IPS DF 4.7 (cell line): ENCODE data around the gene ADA.
"Not testable (repeated sequence)": the region's sequence is repeated elsewhere in the genome, so short reads cannot be mapped to it uniquely, and the experiment has no call there.

Source experiments
- DNase-seq: peaks from one replicate; pipeline ENCODE4 v3.0.0-alpha.2; 2013; ENCODE audit warnings: low spot score; ENCODE audit errors: extremely low read depth

Gene ADA

DNA sequence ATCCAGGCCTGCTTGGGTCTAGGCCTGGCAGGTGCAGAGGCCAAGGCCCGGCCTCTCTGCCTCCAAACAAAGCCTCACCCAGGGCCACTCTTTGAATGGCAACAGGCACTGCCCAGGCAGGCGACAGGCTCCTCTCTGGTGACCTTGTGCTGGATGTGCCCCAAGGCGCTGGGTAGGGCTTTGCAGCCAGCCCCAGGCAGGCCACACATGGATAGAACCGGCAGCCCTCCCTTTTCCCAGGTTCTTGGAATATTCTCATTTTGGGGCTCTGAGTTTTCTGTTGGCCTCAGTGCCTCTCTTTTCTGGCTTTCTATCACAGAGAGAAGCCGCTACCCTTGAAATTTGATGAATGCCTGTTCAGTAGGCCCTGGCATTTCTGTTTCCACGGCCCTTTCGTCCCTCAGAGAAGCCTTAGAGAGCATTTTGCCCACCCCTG, 50.2 kb downstream of the ADA start:
- DNase-seq, result no peak

DNA sequence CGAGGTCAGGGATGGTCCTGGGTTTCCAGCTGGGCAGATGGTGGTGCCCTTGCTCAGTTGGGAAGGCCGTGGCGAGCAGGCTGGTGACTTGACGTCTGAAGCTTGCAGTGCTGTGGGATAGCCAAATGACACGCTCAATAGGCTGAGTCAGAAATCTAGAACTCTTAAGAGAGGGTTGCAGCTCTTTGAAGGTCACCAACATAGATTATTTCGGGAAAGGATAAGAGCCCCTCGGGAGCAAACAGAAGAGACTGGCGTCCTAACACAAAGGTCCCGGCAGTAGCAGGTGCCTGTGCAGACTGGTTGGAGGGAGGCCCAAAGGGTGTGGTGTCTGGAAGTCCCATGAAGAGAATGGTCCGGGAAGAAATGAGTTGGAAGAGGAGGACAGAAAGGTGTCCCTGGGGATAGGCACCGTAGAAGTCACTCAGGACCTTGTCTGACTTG, 50.7 kb downstream of the ADA start:
- DNase-seq, result no peak

DNA sequence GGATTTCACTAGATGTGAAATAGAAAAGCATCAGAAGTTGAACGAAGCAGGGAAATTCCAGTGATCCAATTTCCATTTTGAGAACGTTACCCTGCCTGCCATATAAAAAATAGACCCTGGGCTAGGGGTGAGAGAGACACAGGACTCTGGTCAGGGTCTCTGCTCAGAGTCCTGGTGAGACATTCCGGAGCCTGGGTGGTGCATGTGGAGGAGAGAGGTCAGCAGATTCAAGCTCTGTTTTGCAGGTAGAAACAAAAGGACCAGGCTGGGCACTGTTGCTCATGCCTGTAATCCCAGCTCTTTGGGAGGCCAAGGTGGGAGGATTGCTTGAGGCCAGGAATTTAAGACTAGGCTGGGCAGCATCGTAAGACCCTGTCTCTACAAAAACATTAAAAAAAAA, 51.2 kb downstream of the ADA start:
- no peak for DNase-seq

DNA sequence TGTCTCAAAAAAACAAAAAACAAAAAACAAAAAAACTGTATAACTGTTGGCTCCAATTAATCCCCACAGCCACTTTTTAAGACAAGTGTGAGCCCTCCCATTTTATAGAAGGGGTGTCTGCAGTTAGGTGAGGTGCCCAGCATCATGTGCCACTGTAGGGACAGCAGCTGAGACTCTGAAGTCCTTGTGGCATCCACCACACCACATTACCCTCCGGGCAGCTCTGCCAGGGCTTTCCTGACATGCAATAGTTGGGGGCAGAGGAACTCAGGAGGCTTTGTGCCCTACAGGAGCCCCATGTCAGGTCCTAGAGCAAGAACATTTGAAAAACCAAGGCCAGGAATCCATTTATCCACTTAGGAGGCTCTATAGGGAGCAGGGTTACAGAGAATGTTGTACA, 51.8 kb downstream of the ADA start:
- no peak for DNase-seq

DNA sequence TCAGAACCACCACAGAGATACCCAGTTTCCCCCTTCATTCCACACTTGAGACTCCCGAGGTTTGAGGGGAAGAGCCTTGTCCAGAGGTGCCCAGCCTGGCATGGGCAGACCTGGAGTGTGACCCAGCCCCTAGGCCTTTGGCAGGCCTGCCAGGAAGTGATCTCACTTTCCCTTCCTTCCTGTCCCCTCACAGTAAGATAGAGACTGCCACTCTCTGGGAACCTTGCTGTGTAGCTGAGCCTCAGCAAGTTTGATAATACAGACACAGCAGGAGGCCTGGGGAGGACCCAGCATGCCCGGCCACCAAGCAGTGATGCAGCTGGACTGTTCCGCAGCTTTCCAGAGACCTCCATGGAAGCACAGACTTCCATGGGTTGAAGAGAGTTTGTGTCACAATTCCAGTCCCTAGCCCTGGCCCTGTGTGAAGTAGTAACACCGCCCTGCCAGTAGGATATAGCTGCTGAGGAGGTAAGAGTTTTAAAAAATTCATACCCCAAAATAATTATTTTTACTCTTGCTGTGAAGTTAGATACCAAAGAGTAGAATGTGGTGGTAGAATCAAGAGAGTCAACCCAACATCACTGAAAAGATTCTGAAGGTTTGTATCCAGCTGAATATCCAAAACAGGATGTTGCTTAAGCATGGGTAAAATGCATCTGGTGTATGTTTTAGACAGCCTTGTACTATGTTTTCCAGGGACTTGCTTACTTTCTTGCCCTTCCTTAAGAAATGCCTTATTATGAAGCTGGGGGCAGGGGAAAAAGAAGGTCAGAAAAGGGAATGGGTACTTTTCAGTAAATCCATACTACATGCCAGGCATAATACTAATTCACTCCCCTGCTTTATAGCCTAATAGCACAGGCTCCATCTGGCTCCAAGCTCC, 52.8 kb downstream of the ADA start:
- DNase-seq, result no peak

DNA sequence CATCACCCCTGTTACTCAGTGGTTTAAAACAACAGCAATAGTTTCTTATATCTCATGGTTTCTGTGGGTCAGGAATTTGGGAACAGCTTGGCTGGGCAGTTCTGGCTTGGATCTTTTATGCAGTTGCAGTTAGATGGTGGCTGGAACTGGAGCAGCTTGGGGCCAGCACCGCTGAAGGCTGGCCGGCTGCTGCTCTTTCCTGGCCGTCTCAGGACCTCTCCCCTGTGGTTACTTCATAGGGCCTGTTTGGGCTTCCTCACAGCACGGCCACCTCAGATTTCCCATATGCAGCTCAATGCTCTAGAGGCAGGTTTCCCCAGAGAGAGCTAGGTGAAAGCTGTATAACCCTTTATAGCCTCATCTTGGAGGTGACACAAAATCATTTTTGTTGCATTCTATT, 53.6 kb downstream of the ADA start:
- no peak for DNase-seq

DNA sequence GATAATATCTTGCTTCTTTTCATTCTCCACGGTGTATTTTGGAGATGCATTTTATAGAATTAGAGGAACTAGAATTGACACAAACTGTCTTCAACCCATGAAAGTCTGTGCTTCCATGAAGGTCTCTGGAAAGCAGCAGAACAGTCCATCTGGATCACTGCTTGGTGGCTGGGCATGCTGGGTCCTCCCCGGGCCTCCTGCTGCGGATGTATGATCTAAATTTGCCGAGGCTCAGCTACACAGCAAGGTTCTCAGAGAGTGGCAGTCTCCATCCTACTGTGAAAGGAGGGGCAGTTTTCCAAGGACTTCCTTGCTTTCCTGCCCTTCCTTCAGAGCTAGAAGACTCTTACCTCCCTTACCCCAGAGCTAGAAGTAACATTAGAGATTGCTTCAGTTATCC, 54.0 kb downstream of the ADA start:
- DNase-seq, result no peak

DNA sequence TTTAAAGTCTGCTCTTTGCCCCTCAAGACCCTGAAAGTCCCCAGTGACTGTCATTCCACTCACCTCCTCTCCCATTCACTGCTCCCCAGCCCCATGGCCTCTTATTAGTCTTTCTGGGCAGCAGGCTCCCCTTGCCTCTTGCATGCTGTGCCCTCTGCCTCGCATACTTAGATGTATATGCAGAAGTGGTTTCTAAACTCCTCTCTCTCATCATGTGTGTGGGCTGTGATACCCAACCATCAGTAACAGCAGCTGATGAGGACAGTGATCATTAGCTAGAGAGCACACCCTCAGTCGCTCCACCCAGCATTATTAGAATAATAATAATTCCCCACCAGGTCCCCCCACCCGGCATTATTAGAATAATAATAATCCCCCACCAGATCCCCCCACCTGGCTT, 54.6 kb downstream of the ADA start:
- no peak for DNase-seq

DNA sequence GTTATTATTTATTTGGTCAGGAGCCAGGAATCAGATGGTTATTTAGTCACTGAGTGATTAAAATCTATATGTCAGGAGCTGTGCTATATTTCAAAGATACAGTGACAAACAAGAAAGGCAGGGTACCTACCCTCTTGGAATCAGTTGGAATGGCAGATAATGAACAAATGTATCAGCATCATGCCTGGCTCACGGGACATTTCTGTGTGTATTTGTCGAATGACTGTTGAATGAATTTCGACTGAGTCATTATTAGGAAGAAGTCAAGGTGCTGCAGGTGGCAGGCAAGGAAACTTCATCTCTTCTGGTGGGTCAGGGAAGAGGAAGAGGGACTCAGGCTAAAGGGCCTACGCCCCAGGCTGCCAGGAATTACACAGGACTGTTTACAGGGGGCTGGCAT, 55.5 kb downstream of the ADA start:
- DNase-seq, result no peak

DNA sequence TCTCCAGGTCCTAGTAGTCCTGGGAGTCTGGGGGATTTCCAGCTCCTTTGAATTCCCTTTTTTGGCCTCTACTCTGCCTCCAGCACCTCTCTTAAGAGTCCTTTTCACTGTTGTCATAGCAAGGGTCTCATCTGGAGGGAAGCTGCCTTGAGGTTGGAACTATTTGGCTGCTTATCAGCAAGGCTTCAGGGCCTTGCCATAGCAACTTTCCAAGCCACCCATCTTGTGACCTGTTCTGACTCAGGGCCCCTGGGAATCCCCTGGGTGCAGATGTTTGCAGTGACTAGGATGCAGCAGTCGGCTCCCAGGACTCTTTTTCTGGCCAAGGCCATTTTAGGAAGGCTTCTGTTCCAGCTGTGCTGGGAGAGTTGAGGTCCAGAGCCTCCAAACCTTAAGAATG, 56.8 kb downstream of the ADA start:
- no peak for DNase-seq

DNA sequence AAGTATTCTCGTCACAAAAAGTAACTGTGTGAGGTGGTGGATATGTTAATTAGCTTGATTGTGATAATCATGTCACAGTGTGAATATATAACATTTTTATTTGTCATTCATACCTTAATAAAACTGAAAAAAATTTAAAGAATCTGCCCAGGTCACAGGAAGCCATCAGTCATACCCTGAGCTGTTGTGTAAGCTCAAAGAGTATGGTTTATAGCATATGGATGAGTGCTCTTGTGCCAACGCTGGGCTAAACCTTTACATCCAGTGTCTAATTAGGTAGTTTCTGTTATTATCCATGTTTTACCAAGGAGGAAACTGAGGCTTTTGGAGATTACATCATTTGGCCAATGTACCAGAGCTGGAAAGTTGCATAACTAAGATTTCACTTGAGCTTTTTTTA, 57.7 kb downstream of the ADA start:
- DNase-seq, result no peak

DNA sequence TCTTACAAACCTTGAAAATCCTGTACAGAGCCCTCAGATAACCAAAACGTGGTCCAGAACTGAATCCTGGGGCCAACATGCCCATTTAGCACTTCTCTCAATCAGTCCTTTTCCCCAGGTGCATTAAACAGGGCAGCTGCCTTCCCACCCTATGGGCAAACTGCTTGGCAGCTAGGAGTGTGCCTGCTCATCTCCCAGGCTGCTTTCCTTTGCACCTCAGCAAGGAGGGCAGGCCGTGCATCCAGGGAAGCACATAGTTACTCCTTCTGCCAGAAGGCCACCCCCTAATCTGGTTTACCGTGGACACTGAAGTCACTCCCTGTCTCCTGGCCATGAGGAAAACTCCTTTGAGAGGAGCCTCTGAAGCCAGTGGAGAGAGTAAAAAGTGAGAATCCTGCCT, 59.1 kb downstream of the ADA start:
- no peak for DNase-seq

DNA sequence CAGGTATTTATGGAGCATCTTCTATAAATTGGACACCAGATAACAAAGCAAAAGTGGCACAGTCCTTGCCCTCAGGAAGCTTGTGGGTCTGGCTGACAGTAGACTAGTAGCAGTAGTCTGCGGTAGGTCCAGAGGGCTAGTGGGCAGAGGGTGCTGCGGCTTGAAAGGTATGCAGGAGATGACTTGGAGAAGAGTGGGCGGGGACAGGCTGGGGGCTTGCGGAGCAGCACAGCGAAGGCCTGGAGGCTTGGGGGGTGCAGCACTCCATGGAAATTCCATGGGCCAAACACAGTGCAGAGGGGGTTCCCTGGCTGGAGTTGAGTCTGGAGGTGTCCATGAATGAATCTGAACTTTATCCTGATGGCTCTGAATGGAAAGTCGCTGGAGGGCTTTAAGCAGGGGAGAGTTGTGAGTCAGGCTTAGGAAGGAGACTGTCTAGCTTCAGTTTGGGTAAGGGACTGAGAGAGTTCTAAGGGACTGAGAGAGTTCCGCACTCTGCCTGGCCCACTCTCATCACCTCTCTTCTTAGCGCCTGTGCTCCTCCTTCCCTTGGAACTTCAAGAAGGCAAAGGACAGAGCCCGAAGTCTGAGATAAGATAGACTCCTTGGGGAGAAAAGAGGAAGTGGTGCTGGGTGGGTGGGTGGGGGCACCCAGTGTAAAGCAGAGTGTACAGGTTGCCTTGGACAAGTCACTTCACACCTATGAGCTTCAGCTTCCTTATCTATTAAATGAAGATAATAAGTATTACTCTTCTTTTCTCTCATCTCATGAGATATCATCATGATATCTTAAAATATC, 60.3 kb downstream of the ADA start:
- no peak for DNase-seq

DNA sequence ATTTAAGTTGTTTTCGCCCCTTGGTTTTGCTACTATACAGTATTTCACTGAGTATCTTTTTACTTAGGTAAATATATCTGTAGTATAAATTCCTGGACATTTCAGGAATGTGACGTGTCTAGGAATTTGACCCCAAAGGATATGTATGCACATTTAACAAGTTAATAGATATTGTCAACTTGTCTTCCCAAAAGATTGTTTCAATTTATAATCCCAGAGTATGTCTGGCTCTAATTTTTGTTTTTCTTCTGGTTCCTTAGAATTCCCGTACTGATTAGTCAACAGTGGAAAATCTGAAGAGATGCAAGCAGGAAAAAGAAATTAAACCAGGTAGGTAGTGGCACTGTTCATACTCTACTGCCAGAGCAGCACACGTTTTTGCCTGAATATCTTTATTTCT, 62.0 kb downstream of the ADA start:
- no peak for DNase-seq

DNA sequence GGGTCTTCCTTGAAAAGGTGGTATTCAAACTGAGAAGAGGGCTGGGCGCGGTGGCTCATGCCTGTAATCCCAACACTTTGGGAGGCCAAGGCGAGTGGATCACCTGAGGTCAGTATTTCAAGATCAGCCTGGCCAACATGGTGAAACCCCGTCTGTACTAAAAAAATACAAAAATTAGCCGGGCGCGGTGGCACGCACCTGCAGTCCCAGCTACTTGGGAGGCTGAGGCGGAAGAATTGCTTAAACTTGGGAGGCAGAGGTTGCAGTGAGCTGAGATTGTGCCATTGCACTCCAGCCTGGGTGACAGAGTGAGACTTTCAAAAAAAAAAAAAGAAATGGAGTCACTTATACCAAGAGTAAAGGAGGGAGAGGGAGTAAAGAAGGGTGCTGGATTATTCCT, 63.2 kb downstream of the ADA start:
- not testable (repeated sequence) for DNase-seq

DNA sequence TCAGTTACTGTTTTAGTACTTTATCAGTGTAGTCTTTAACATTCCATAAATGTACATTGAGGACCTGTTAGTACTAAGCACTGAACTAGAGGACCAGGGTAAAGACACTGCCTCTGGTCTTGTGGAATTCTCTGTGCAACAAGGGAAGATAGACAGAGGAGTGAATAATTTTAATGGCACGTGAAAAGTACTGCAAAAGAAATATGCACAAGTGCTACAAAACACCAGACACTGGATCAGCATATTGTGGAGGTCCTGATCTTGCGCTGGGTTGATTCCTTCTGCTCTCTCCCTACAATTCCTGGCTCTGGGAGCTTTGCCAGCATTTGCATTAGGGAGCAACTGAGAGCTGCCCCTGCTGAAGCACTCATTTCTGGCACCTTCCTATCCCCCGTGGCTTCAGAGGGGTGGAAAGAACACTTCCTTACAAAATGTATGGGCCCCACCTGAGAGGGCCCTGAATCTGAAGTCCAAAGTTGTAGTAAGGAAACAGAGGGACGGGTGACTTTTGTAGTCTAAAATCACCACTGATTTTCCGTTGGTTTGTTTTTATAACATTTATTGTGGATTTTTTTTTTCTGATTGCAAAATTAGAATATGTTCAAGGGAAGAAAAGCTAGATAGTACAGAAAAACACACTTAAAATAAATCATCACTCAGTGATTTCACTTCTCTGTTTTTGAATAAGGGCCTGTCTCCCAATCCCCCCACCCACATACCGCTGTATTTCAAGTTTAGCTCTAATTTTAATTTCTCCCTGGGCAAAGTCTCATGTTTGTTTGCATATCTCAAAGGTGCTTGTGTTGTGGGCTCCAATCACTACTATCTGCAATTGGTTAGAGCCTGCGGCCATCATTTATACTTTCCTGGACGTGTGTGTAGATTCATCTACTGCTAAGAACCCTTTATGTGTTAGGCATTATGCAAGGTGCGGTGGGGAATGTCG, 64.2 kb downstream of the ADA start:
- DNase-seq, result no peak

DNA sequence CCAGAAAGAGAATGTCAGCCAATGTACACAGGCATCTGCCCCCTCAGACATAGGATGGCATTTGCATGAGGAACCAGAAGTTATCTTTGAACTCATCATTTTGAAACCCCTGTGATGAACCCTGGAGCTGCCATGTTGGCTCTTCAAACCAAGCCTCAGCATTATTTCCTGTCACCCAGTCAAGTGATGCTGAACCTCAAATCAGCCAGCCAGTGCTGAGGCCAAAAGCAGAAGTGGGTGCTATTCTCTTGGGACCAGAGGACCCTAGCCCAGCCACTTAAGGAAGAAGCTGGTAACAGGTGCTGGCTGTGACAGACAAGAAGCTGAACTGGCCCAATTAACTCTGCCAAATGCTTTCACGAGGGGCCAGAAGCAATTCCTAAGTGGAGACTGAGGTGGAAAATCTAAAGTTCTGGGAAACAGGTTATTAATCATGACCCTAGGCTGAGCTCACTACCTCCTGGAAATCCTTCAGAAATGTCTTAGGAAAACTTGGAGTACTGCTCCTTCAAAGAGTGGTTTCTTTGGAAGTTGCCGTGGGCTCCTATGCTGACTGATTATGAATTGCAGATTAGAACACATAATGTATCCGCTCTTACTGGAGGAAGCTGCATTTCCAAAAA, 65.1 kb downstream of the ADA start:
- no peak for DNase-seq

DNA sequence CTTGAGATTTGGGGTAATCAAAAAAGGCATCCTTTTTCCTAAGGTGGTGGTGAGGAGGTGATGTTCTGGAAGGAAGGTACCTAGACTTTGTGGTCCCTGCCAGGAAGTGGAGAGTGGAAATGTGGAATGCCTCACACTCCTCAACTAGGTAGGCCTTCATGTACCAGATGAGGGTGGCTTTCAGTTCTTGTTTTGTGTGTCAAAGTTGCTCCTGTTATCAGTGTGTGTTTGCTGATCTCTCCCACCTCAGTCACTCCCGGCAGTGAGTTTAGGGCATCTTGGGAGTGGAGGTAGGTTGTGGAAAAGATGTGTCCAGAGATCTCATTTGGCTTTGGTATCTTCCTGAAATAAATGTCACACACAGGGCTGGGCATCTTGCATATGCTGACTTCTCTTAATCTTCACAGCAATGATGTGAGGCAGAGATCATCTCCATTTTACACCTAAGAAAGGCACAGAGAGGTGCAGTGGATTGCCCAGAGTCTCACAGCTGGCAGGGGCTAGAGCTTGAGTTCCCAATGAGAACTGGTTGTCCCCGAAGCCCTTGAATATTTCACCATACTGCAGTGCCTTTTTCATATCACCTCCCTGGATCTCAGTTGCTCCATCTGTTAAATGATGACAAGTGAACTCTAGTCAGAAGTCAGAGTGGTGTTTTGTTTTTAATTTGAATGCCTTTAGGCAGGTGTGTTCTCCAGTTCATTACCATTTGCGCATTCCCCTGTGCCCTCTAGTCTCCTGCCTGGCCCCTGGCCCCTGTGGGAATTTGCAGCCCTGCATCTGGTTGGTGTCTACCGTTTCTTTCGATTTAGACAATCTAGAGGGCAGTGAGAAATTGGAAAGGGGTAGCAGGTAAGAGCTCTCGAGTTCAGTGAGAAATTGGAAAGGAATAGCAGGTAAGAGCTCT, 66.2 kb downstream of the ADA start:
- no peak for DNase-seq

DNA sequence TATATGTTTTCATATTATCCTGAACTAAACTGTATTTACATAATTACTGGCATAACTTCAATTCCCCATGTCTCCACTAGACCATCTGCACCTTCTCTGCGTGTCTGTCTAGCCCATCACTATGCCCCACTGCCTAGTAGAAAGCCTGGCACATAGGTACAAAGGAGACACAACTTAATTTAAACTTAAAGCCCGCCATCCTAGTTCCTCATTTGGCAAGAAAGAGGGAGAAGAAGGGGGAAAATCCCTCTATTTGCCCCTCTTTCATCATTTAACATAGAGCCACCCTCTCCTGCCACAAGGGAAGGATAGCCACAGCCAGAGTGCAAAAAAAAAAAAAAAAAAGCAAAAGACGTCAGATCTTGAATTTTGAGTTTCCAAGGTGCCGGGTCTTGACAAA, 67.3 kb downstream of the ADA start:
- no peak for DNase-seq

DNA sequence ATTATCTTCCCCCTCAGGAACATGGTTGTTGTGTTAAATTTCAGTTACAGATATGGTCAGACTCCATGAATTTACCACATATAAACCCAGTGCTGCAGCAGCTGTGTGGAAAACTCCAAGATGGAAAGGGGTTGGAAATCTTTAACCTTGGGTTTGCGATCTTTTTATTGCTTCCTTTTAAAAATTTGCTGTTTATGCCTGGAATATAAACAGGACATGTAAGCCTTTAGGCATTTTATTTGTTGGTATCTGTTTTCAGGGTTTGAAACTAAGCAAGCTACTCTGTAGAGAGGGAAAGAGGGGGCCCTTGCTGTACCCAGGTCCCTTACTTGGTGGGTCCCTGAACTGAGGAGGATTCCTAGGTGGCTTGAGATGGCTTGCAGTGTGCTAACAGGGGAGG, 68.3 kb downstream of the ADA start:
- DNase-seq, result no peak
